Neural cell (in vitro differentiated cells): ENCODE measurements around the gene OSBP2. TPM values are rescaled to one million over a fixed set of nuclear protein-coding genes. Genes with fewer than 3 reads are reported as not detected.

Source experiments
- H2AFZ ChIP-seq: fragments of 200-600, 300-800 bp; sonication (generic), shearing (Covaris generic); 2 replicates; pipeline ENCODE4 v1.6.0; 2014; ENCODE audit warnings: low read depth, mild to moderate bottlenecking, antibody characterized with exemption, low read length, moderate library complexity
- H3F3A ChIP-seq: fragments of 200-600 bp; shearing (Covaris generic); 2 replicates; pipeline ENCODE4 v1.6.1; 2016; ENCODE audit warnings: mild to moderate bottlenecking, moderate library complexity, mixed read lengths, antibody characterized with exemption, low read length; ENCODE audit not compliant: insufficient read depth, poor library complexity, severe bottlenecking
- H3K27ac ChIP-seq: fragments of 200-600, 300-800 bp; sonication (generic), shearing (Covaris generic); 2 replicates; pipeline ENCODE4 v1.5.1; 2014; ENCODE audit warnings: mild to moderate bottlenecking, low read length, moderate library complexity
- H3K27me3 ChIP-seq: fragments of 300-800, 200-600 bp; sonication (generic), shearing (Covaris generic); 2 replicates; pipeline ENCODE4 v1.6.0; 2014; ENCODE audit warnings: mild to moderate bottlenecking, low read depth, low read length, moderate library complexity; ENCODE audit not compliant: insufficient read depth
- H3K36me3 ChIP-seq: fragments of 300-800, 200-600 bp; sonication (generic), shearing (Covaris generic); 2 replicates; pipeline ENCODE4 v1.5.1; 2014; ENCODE audit warnings: mild to moderate bottlenecking, antibody characterized with exemption, low read length, moderate library complexity; ENCODE audit not compliant: insufficient read depth
- H3K4me2 ChIP-seq: fragments of 300-800, 200-600 bp; sonication (generic), shearing (Covaris generic); 2 replicates; pipeline ENCODE4 v1.6.0; 2014; ENCODE audit warnings: mild to moderate bottlenecking, low read length
- H3K4me3 ChIP-seq: fragments of 300-800, 200-600 bp; sonication (generic), shearing (Covaris generic); 2 replicates; pipeline ENCODE4 v1.5.1; 2014; ENCODE audit warnings: mild to moderate bottlenecking, low read length, moderate library complexity
- H3K79me2 ChIP-seq: fragments of 200-600 bp; shearing (Covaris generic); replicated peaks from 2 replicates; pipeline ENCODE4 v1.6.0; 2014; ENCODE audit warnings: mild to moderate bottlenecking, low read length, moderate library complexity; ENCODE audit not compliant: insufficient read depth
- H3K9ac ChIP-seq: fragments of 300-800, 200-600 bp; sonication (generic), shearing (Covaris generic); 2 replicates; pipeline ENCODE4 v1.6.1; 2016; ENCODE audit warnings: mild to moderate bottlenecking, low read length, mixed read lengths
- H3K9me2 ChIP-seq: fragments of 200-600 bp; shearing (Covaris generic); 2 replicates; pipeline ENCODE4 v1.6.1; 2016; ENCODE audit warnings: mild to moderate bottlenecking, low read length, mixed read lengths; ENCODE audit not compliant: insufficient read depth
- H3K9me3 ChIP-seq: fragments of 200-600, 300-800 bp; sonication (generic), shearing (Covaris generic); 2 replicates; pipeline ENCODE4 v1.6.1; 2016; ENCODE audit warnings: mild to moderate bottlenecking, mixed run types, low read length, moderate library complexity, mixed read lengths
- H4K20me1 ChIP-seq: fragments of 200-600 bp; shearing (Covaris generic); 2 replicates; pipeline ENCODE4 v1.6.1; 2016; ENCODE audit warnings: mild to moderate bottlenecking, mixed run types; ENCODE audit not compliant: insufficient read depth
- CTCF ChIP-seq: fragments of 450-650 bp; IDR thresholded peaks from 2 replicates; pipeline ENCODE4 v1.5.1; 2014; ENCODE audit warnings: antibody characterized with exemption, mild to moderate bottlenecking, moderate library complexity; ENCODE audit not compliant: poor library complexity, severe bottlenecking
- EP300 ChIP-seq: fragments of 450-650 bp; conservative IDR thresholded peaks from 2 replicates; pipeline ENCODE4 v1.6.1; 2014; ENCODE audit warnings: antibody characterized with exemption, mild to moderate bottlenecking, moderate library complexity; ENCODE audit not compliant: poor library complexity, severe bottlenecking
- EZH2 ChIP-seq: fragments of 200-600, 300-800 bp; shearing (Covaris generic), sonication (generic); IDR thresholded peaks from 2 replicates; pipeline ENCODE4 v1.6.1; 2014; ENCODE audit warnings: antibody characterized with exemption, low read length, borderline replicate concordance, mild to moderate bottlenecking; ENCODE audit not compliant: insufficient read depth, poor library complexity, severe bottlenecking
- MXI1 ChIP-seq: fragments of 450-650 bp; conservative IDR thresholded peaks from 2 replicates; pipeline ENCODE4 v1.6.1; 2014; ENCODE audit warnings: antibody characterized with exemption, mild to moderate bottlenecking; ENCODE audit not compliant: poor library complexity, severe bottlenecking
- POLR2AphosphoS5 ChIP-seq: IDR thresholded peaks from 2 replicates; pipeline ENCODE4 v1.6.1; 2012
- RAD21 ChIP-seq: fragments of 450-650 bp; conservative IDR thresholded peaks from 2 replicates; pipeline ENCODE4 v1.6.1; 2014; ENCODE audit warnings: antibody characterized with exemption, mild to moderate bottlenecking, moderate library complexity
- REST ChIP-seq: IDR thresholded peaks from 2 replicates; pipeline ENCODE4 v1.6.1; 2012; ENCODE audit warnings: borderline replicate concordance
- SMC3 ChIP-seq: fragments of 450-650 bp; conservative IDR thresholded peaks from 2 replicates; pipeline ENCODE4 v1.6.1; 2014; ENCODE audit warnings: antibody characterized with exemption, mild to moderate bottlenecking, moderate library complexity; ENCODE audit not compliant: poor library complexity
- TAF1 ChIP-seq: IDR thresholded peaks from 2 replicates; pipeline ENCODE4 v1.6.1; 2012; ENCODE audit warnings: low read depth
- polyA plus RNA-seq: library from polyadenylated mRNA; depleted of rRNA; stranded (reverse); fragments of >200 nt; gene quantifications from 2 replicates; pipeline ENCODE4 v1.2.3, GENCODE V29; 2014

OSBP2 gene
- polyA plus RNA-seq, 1 donor from 2014 or later: 8.7 TPM

- Histone ChIP-seq H3K36me3 (peaks cover 6% of the 10 kb centered on the region), H4K20me1 (no peaks in the 10 kb centered on the region), H3K27me3 (no peaks in the 10 kb centered on the region), H3K27ac (no peak overlapping the region), H2AFZ (no peak overlapping the region), H3K9me2 (no peaks in the 10 kb centered on the region), H3K4me3 (no peak overlapping the region), H3F3A (no peaks in the 10 kb centered on the region), H3K9me3 (no peaks in the 10 kb centered on the region), H3K9ac (no peak overlapping the region), H3K4me2 (no peak overlapping the region), H3K79me2 (no peaks in the 10 kb centered on the region)
- no peak for TF ChIP-seq REST
- no peak for TF ChIP-seq TAF1
- no peak for TF ChIP-seq MXI1
- no peak for TF ChIP-seq EZH2
- TF ChIP-seq EP300: no peak
- TF ChIP-seq POLR2AphosphoS5: no peak
- no peak for TF ChIP-seq CTCF
- no peak for TF ChIP-seq SMC3
- TF ChIP-seq RAD21: no peak
Measured at GRCh38 chr22:30889268-30889995, 194.8 kb downstream of the OSBP2 start.

- peaks cover 6% of the 10 kb centered on the region for H3K36me3 ChIP-seq
Measured at GRCh38 chr22:30889996-30890480, 195.4 kb downstream of the OSBP2 start.

More at GRCh38 chr22:30889996-30890480, 195.4 kb downstream of the OSBP2 start:
- no peak overlapping the region for H3K27ac ChIP-seq
- no peaks in the 10 kb centered on the region for H3F3A ChIP-seq
- H2AFZ ChIP-seq: no peak overlapping the region
- H3K9me2 ChIP-seq: no peaks in the 10 kb centered on the region
- no peak overlapping the region for H3K9ac ChIP-seq
- H3K27me3 ChIP-seq: no peaks in the 10 kb centered on the region
- no peaks in the 10 kb centered on the region for H3K79me2 ChIP-seq
- no peaks in the 10 kb centered on the region for H3K9me3 ChIP-seq
- H3K4me2 ChIP-seq: no peak overlapping the region
- H4K20me1 ChIP-seq: no peaks in the 10 kb centered on the region
- no peak overlapping the region for H3K4me3 ChIP-seq
- TF ChIP-seq REST (no peak), RAD21 (no peak), SMC3 (no peak), CTCF (no peak), MXI1 (no peak), EZH2 (no peak), POLR2AphosphoS5 (no peak), TAF1 (no peak), EP300 (no peak)
